HG02642 (cell line): ENCODE results near the gene SSR3.
"Not testable (repeated sequence)": the region's sequence is repeated elsewhere in the genome, so short reads cannot be mapped to it uniquely, and the experiment has no call there.

Source experiments
- ATAC-seq: cut with Tn5 transposase; IDR thresholded peaks from one replicate; pipeline ENCODE4 v1.9.1; 2021; ENCODE audit warnings: mild to moderate bottlenecking; ENCODE audit not compliant: unreplicated experiment, poor library complexity

SSR3 gene

GRCh38 chr3:156576651-156577348 is 21.9 kb upstream of the SSR3 start:
- ATAC-seq = no peak

DNA sequence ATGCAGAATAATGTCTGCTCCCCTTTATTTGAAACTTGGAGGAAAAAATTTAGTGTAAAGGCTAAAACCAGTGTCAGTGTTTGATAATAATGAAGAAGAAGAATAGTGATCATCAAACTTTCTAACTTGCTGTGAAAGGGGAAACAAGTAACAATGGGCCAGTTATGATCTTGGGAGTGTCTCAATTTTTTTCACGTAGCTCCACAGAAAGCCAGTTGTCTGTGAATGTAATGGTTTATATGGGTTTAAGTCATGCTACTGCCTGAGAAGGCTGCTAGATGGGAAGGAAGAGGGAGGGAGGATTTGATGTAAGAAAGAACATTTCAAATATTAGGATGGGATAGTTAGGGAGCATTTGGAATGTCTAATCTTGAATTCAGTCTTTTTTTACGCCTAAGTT is 21.1 kb upstream of the SSR3 start:
- no peak for ATAC-seq

DNA sequence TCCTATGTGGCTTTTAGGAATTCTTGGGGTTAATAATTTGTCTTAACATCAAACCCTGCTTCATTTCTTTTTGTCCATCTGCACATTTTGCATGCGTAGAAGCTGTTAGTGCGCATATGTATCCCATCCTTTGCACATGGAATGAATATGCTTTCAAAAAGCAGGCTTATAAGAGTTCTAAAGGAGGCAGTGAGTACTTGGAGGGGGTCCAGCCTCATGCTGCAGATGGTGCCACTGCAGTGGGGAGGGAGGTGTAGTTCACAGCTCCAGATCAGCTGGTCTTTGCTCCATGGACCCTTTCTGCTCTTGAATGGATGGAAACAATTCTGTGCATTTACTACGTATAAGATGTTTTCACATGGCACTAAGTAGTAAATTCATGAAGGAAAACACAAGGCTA is 20.7 kb upstream of the SSR3 start:
- ATAC-seq = no peak

- ATAC-seq = not testable (repeated sequence)
These were observed 15.0 kb upstream of the SSR3 start for GRCh38 chr3:156569881-156570280.

GRCh38 chr3:156569016-156569415 is 14.1 kb upstream of the SSR3 start:
- not testable (repeated sequence) for ATAC-seq

DNA sequence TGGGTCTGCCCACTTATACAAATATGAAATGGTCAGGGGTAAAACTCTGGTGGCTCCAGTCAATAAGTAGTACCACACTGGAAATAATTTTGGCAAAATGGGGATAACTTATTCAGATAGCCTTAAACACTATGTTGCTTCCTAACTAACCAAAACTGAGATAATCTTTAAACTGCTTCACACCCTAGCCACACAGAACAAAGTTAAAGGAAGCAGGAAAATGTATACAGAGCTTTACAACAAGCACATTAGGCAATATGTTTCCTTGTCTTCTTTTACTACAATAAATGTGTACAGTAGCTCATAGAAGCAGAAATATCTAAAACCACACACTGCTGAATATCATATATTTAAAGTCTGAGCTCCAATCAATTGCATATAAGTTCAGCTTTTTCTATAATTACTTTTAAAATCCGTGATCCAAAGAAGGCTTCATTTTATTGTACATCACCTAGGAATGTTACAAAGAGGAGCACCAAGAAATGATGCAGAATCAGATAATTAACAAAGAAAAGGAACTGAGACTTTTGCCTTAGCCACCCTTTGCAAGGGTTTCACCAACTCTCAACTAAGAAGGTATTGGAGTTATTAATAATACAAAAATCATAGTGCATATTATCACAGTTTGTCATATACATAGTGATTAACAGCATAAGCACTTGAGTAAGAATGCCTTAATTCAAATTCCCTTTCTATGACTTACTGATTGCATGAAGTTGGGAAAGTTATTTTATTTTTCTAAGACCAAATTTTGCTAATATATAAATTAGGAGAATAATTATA is 9.2 kb upstream of the SSR3 start:
- ATAC-seq = no peak

GRCh38 chr3:156562486-156562885 is 7.6 kb upstream of the SSR3 start:
- not testable (repeated sequence) for ATAC-seq

DNA sequence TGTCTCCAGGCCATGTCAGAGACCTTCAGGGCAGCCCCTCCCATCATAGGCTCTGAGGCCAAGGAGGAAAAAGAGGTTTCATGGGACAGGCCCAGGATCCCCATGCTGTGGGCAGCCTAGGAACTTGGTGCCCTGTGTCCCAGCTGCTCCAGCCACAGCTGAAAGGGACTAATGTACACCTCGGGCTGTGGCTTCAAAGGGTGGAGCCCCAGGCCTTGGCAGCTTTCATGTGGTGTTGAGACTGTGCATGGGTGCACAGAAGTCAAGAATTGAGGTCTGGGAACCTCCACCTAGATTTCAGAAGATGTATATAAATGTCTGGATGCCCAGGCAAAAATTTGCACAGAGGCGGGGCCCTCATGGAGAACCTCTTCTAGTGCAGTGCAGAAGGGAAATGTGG is 6.6 kb upstream of the SSR3 start:
- ATAC-seq = no peak

DNA sequence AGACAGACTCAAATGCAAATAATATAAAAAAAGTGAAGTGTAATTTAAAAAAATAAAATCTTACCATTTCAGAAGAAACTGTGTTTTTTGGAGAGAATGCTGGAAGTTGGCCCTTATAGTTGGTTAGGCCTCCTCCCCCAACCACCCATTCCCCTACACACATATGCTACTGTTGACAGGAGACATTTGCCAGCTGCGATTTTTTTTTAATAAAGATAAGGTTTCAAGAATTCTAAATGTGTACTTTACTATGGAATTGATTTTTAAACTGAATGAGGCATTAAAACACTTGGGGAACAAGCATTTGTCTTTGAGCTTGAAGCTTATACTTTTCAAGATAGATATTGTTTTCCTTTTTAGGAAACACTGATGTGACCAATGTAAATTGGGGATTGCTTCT is 4.4 kb upstream of the SSR3 start:
- no peak for ATAC-seq

- ATAC-seq = no peak
These were observed 3.5 kb upstream of the SSR3 start for GRCh38 chr3:156558389-156558788.

DNA sequence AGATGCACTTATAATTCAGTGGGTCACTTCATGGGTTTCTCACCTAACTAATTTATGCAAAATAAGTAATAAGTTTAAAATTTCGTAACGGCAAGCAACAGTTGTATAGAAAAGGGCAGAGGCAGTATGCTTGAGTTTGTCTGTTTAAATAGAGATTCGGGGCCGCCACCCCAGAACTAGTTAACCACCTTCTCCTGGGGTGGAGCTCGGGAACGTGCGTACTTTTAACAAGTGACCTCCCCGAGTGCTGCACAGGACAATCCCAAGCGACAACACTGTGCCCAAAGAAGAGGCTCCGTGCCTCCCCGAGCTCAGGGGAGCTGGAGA is 439 bp downstream of the SSR3 start:
- ATAC-seq = no peak

- no peak for ATAC-seq
These were observed 1.1 kb downstream of the SSR3 start for GRCh38 chr3:156553705-156554356.

- ATAC-seq = no peak
These were observed 1.9 kb downstream of the SSR3 start for GRCh38 chr3:156552973-156553372.

GRCh38 chr3:156551746-156552145 is 3.2 kb downstream of the SSR3 start:
- ATAC-seq = no peak

DNA sequence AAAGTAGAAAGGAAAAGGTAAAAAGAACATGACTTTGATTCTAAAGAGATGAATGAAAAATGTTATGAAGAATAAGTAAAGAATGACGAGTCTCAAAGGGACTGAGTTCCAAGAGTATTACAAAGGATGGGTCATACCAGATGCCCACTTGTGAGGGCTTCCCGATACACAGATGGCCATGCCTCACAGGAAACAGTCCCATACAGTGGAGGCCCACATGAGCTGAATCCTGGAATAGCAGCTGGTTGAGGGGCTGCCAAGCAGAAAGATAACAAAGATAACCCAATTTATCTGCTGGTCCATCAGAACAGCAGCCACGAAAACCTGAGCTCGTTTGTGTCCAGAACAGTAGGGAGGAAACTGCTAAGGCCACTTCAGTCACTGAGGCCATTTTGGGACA is 3.7 kb downstream of the SSR3 start:
- no peak for ATAC-seq

DNA sequence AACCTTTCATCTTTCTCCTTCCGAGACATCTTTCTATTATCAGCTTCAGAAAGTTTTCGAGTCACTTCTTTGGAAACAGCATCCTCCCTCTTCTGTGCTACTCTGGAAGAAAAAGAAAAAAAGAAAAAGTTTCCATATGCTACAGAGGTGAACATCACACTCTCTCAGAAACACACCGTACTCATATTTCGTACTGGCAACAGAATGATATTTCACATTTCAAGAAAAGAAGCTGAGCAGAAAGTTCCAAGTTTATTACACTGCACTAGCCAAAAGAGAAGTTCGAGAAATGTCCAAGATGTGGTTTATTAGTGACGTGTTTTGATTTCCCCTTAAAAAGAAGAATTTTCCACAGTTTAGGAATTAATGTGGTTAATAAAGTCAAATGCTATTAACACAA is 6.0 kb downstream of the SSR3 start:
- no peak for ATAC-seq

DNA sequence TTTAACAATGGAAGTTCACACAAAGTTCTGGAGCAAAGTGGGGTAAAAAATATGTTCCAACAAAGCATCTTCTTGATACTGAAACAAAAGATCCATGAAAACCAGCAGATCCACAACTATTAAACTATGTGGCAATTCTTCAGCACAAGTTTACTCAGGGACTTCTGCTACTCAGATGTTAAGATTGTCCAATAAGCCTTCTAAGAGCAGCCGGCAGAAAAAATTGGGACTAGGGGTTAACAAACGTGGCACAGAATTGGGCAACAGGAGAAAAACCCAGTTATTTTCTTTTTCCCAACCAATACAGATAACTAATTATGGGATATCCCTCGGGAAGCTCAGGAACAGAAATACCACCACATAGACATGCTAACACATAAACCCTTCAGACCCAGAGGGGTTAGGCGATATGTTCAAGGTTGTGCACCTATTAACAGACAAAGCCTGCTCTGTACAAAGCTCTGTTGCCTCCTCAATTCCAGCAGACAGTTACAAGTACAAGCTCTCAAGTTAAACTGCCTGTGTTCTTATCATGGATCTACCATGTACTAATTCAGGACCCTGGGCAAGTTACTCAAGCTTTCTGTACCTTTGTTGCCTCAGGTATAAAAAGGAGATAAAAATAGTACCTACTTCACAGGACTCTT is 6.8 kb downstream of the SSR3 start:
- ATAC-seq = no peak

- ATAC-seq = no peak
These were observed 7.3 kb downstream of the SSR3 start for GRCh38 chr3:156547637-156548036.

DNA sequence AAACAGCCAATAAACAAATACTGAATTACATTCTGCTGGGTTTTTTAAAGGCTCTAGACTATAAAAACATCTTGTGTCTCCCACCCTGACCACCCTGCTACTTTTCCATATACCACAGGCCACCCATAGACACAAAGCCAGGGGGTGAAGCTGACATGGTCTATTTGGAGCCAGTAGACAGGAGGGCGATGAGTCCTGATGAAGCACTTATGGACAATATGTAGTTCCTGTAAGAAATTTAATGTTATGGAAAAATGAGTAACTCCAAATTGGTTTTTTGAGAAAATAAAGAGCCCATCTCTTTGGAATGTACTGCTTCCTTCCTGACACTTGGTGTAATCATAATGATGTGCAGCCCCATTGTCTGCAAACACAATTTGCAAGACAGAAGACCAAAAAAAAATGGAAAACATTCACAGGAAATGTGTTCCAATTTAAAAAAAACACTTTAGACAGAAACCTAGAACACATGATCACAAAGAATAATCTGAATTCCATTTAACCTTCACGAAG is 11.8 kb downstream of the SSR3 start:
- no peak for ATAC-seq

DNA sequence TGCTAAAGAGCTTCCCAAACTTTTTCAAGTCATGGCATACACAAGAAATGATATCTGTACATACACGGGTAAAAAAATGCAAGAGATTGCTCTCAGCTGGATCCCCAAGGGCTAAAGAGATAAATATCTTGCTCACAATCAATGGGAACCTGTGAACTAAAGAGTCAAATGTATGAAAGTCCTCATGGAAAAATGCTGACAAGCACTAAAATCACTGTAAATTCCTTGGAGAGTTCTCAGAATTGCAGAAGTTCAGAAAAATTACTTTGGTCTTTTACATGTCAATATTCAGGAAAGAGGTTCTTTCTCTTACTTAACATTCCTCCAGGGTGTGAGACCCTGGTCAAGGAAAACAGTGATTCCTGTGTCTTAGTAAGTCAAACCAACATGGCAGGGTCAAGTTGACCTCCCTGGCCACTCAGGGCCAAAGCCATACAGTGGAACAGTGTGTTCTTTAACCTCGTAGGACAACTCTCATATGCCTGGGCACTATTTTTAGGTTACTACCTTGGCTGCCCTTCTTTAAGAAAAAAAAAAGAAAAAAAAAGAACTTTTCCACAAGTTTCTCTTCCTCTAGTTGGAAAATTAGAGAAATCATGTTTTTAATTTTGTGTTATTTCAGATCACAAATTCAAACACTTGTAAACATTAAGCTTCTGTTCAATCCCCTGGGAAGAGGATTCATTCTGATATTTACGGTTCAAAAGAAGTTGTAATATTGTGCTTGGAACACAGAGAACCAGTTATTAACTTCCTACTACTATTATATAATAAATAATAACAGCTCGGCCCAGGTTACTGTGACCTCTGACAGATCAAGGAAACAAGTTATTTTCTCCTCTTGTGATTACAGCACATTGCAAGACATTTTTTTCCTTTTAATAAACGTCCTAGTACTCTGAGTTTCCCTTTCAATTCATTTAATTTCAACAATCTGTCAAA is 12.5 kb downstream of the SSR3 start:
- no peak for ATAC-seq
